Measurements from ENCODE around the gene NPM1. TPM values are rescaled to one million over a fixed set of nuclear protein-coding genes. Genes with fewer than 3 reads are reported as not detected.

Gene NPM1
- total and polyA plus RNA-seq, 2 of the 13 experiments (the other 11 are each of a cell fraction or from before 2014, with no cell fraction given), result 2,047 to 3,353 TPM

- TF ChIP-seq USF2 (IDR thresholded peaks at IDR 0.05; ENCODE audit: low read depth, low read length) (peak; percentile 70), USF2 (CRISPR knock-in tag; IDR thresholded peaks at IDR 0.05; ENCODE audit: borderline replicate concordance) (peak; percentile 64; the same call in 1 of the 2 replicates), ZNF354B (CRISPR knock-in tag; IDR thresholded peaks at IDR 0.05) (peak; percentile 94), HDAC1 (CRISPR knock-in tag; IDR thresholded peaks at IDR 0.05) (peak; percentile 94), ZNF549 (CRISPR knock-in tag; IDR thresholded peaks at IDR 0.05) (no peak), PBX3 (CRISPR knock-in tag; IDR thresholded peaks at IDR 0.05; ENCODE audit: borderline replicate concordance) (0 out of 2 replicates have a peak, but pooled peaks have one; percentile 36), STAG1 (CRISPR knock-in tag; IDR thresholded peaks at IDR 0.05) (no peak), POLR2AphosphoS2 (IDR thresholded peaks at IDR 0.05; ENCODE audit: low read depth, low read length) (peak; percentile 8; the same call in 1 of the 2 replicates), EEA1 (CRISPR knock-in tag; IDR thresholded peaks at IDR 0.05; ENCODE audit: borderline replicate concordance) (0 out of 2 replicates have a peak, but pooled peaks have one; percentile 76), ZC3H4 (CRISPR knock-in tag; IDR thresholded peaks at IDR 0.05; ENCODE audit: borderline replicate concordance) (0 out of 2 replicates have a peak, but pooled peaks have one; percentile 36), ZNF709 (CRISPR knock-in tag; IDR thresholded peaks at IDR 0.05) (peak; percentile 70; the same call in 1 of the 2 replicates), HES4 (CRISPR knock-in tag; IDR thresholded peaks at IDR 0.05; ENCODE audit: borderline replicate concordance) (peak; percentile 93), AHR (CRISPR knock-in tag; IDR thresholded peaks at IDR 0.05) (0 out of 2 replicates have a peak, but pooled peaks have one; percentile 41), FLYWCH1 (CRISPR knock-in tag; IDR thresholded peaks at IDR 0.05) (no peak), FOXA3 (CRISPR knock-in tag; IDR thresholded peaks at IDR 0.05) (peak; percentile 46), ZNF670 (CRISPR knock-in tag; IDR thresholded peaks at IDR 0.05; ENCODE audit: borderline replicate concordance) (peak; percentile 91), CREB3 (CRISPR knock-in tag; IDR thresholded peaks at IDR 0.05) (no peak), NRL (CRISPR knock-in tag; IDR thresholded peaks at IDR 0.05; ENCODE audit: borderline replicate concordance) (peak; percentile 45; the same call in 1 of the 2 replicates)
- TF ChIP-seq, protein P1, sequence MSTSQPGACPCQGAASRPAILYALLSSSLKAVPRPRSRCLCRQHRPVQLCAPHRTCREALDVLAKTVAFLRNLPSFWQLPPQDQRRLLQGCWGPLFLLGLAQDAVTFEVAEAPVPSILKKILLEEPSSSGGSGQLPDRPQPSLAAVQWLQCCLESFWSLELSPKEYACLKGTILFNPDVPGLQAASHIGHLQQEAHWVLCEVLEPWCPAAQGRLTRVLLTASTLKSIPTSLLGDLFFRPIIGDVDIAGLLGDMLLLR (CRISPR knock-in tag; IDR thresholded peaks at IDR 0.05), result peak; percentile 88; the same call in 1 of the 2 replicates
- TF ChIP-seq, protein P2, sequence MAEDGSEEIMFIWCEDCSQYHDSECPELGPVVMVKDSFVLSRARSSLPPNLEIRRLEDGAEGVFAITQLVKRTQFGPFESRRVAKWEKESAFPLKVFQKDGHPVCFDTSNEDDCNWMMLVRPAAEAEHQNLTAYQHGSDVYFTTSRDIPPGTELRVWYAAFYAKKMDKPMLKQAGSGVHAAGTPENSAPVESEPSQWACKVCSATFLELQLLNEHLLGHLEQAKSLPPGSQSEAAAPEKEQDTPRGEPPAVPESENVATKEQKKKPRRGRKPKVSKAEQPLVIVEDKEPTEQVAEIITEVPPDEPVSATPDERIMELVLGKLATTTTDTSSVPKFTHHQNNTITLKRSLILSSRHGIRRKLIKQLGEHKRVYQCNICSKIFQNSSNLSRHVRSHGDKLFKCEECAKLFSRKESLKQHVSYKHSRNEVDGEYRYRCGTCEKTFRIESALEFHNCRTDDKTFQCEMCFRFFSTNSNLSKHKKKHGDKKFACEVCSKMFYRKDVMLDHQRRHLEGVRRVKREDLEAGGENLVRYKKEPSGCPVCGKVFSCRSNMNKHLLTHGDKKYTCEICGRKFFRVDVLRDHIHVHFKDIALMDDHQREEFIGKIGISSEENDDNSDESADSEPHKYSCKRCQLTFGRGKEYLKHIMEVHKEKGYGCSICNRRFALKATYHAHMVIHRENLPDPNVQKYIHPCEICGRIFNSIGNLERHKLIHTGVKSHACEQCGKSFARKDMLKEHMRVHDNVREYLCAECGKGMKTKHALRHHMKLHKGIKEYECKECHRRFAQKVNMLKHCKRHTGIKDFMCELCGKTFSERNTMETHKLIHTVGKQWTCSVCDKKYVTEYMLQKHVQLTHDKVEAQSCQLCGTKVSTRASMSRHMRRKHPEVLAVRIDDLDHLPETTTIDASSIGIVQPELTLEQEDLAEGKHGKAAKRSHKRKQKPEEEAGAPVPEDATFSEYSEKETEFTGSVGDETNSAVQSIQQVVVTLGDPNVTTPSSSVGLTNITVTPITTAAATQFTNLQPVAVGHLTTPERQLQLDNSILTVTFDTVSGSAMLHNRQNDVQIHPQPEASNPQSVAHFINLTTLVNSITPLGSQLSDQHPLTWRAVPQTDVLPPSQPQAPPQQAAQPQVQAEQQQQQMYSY (CRISPR knock-in tag; IDR thresholded peaks at IDR 0.05), result 0 out of 2 replicates have a peak, but pooled peaks have one; percentile 33
These were observed 544 bp downstream of the NPM1 start (continued) for GRCh38 chr5:171387970-171388815.

Measured in HepG2 (cell line).